NOMO-1 (cell line): ENCODE measurements around the gene PSME2.

Source experiments
- DNase-seq, 2 experiments: peaks; one replicate each; lab custom pipeline; 2025; ENCODE audit not compliant: unreplicated experiment in 2 of 2; lab: John Stamatoyannopoulos, UW

Gene PSME2

DNA sequence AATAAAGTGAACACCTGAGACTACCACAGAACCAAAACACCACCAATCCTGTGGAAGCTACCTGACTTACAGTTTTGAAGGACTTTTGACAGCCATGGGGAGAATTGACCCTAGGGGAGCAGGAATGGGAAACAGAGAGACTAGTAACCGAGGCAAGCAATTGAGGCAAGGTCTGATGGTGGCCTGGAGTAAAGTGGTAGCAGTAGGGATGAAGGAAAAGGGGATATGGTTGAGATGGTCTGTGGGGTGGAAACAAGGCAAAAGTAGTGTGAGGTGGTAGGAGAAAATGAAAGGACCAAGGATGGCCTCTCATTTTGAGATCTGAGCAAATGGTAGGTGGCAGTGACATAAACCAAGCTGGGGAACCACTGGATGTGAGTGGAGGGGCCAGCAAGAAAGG lies 10.4 kb upstream of the PSME2 start:
- DNase-seq: no peak

DNA sequence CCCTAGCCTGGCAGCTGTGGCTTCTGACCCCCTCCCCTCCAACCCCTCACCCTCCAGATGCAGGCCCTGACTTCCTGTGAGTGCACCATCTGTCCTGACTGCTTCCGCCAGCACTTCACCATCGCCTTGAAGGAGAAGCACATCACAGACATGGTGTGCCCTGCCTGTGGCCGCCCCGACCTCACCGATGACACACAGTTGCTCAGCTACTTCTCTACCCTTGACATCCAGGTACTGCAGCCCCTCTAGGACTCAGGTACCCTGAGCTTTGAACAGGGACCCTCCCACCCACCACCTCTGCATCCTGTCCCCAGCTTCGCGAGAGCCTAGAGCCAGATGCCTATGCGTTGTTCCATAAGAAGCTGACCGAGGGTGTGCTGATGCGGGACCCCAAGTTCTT lies 8.7 kb upstream of the PSME2 start:
- DNase-seq: no peak

DNA sequence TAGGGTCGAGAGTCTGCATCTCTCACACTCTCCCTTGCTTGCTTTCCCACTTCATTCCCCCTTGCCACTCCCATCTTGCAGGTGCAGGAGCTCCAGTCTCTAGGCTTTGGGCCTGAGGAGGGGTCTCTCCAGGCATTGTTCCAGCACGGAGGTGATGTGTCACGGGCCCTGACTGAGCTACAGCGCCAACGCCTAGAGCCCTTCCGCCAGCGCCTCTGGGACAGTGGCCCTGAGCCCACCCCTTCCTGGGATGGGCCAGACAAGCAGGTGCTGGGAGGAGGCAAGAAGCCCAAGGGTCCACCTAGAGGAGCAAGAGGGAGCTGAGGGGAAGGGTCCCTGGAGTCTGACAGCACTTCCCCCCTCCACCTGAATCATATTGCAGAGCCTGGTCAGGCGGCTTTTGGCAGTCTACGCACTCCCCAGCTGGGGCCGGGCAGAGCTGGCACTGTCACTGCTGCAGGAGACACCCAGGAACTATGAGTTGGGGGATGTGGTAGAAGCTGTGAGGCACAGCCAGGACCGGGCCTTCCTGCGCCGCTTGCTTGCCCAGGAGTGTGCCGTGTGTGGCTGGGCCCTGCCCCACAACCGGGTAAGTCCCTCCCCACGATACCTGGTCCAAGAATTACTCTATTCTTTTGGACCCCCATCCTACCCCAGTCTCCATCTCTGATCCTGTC lies 5.1 kb upstream of the PSME2 start:
- DNase-seq: no peak

- no peak for DNase-seq
Measured at GRCh38 chr14:24150993-24151392, 4.6 kb upstream of the PSME2 start.

DNA sequence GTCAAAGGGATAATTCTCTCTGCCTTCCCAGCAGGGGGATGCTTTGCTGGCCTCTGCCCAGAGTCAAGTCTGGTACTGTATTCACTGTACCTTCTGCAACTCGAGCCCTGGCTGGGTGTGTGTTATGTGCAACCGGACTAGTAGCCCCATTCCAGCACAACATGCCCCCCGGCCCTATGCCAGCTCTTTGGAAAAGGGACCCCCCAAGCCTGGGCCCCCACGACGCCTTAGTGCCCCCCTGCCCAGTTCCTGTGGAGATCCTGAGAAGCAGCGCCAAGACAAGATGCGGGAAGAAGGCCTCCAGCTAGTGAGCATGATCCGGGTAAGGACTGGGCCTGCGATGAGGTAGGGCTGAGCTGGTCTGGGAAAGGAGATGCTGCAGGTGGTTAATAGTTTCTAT lies 4.2 kb upstream of the PSME2 start:
- DNase-seq: no peak

DNA sequence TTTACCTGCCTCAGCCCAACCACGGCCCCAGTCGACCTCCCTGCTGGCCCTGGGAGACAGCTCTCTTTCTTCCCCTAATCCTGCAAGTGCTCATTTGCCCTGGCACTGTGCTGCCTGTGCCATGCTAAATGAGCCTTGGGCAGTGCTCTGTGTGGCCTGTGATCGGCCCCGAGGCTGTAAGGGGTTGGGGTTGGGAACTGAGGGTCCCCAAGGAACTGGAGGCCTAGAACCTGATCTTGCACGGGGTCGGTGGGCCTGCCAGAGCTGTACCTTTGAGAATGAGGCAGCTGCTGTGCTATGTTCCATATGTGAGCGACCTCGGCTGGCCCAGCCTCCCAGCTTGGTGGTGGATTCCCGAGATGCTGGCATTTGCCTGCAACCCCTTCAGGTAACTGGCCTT lies 3.7 kb upstream of the PSME2 start:
- no peak for DNase-seq

GRCh38 chr14:24149302-24149969 lies 3.0 kb upstream of the PSME2 start:
- no peak for DNase-seq

GRCh38 chr14:24147761-24148428 lies 1.5 kb upstream of the PSME2 start:
- no peak for DNase-seq

- peak; percentile 99 for DNase-seq
Measured at GRCh38 chr14:24146978-24147760, 759 bp upstream of the PSME2 start, which contains the start of gene RNF31. TSS of gene RNF31 (plus strand) at chr14:24147498. CDS start at chr14:24147699, 201 bp downstream.

GRCh38 chr14:24145690-24146452 lies 539 bp downstream of the PSME2 start:
- DNase-seq: peak; percentile 39 to 42

DNA sequence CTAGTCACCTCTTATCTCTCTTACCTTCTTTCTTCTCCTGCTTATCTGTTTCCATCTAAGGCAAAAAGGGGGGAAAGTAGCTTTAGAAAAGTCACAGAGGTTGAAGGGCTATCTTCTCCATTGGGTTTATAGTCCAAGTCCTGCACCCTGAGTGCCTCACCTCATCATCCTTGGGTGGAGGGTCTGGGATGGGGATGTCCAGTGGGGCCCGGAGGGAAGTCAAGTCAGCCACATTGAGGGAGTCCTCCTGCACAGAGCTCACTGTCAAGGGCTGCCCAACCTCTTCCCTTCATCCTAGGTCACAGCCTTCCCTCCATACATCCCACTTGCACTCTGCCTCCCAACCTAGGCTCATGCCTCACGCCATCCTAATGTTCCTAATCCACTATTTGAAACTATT lies 1.2 kb downstream of the PSME2 start:
- DNase-seq: no peak

DNA sequence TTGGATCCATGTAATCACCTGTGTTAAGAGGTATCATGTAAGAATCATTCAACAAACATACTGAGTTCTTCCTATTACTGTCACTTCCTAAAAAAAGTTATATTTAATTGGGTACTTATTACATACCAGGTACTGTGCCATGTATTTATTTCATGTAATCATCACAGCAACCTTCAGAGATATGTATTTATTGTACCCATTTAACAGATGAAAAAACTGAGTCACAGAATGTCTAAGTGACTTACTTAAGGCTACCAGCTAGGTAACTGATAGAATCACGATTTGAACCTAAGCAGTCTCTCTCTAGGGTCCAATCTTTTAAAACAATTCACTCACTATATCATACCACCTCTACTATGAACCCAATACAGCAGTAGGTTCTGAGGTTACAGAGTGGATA lies 2.0 kb downstream of the PSME2 start:
- DNase-seq: no peak

DNA sequence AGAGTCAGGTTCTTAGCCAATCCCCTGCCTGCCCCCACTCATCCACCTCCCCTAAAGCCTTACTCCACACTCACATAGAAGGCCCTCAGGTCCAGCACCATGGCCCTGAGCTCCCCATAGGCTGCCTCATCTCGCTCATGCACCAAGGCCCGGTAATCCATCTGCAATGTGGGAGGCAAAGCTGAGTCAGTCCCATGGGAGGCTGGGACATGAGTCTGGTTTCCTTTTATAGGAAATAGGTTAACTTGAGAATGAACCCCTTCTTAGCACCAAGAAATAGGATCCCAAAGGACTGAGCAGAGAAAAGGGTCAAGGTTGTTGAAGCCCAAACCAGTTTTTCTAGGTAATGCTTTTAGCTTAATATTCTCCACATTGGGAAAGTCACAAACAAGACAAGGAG lies 2.9 kb downstream of the PSME2 start:
- DNase-seq: no peak

- peak; percentile 98 for DNase-seq
Measured at GRCh38 chr14:24141097-24141880, 5.1 kb downstream of the PSME2 start, which contains the start of gene EMC9. TSS of gene EMC9 (minus strand) at chr14:24141591. CDS start at chr14:24141304, 287 bp downstream.

DNA sequence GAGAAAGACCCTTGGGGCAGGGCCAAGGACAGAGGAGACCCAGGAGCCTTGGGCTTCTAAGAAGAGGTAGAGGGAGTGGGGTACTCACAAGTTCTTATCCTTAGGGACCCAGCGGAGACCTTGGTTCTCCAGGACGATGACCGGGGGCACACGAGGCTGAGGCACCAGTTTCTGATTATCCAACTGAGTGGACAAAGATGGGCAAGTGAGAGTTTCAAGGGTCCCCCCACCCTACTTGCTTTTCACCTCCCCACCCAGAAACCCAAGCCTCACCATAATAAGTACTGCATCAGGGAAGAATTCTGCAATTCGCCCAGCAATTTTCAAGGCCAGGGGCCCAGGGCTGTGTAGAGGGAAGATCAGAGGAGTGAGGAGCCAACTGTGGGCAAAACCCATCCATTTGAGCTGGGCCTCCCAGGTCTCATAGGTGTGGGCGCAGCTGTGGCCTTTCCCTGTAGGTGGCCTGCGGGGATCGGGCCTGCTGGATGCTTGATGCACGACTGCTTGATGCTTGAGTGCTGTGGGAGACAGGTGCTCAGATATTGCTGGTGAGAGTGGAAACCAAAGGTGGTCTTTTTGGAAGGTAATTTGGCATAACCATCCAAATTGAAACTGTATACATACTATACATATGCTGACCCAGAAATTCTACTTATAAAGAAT lies 7.0 kb downstream of the PSME2 start:
- no peak for DNase-seq

- no peak for DNase-seq
Measured at GRCh38 chr14:24138396-24139271, 7.8 kb downstream of the PSME2 start.

- no peak for DNase-seq
Measured at GRCh38 chr14:24137529-24138395, 8.6 kb downstream of the PSME2 start.
